ENCODE measurements around the gene FNDC3B.

Gene FNDC3B

GRCh38 chr3:172293093-172293492, 253.7 kb downstream of the FNDC3B start:
- Histone ChIP-seq H4K20me1 (ENCODE audit: insufficient read depth, low read length) (no peaks in the 10 kb centered on the region), H3K4me2 (ENCODE audit: low read length) (no peak overlapping the region), H3K9ac (ENCODE audit: low read length) (no peak overlapping the region), H3K4me1 (ENCODE audit: insufficient read depth, low read length, severe bottlenecking) (peaks cover 7% of the 10 kb centered on the region), H3K36me3 (ENCODE audit: insufficient read depth, low read length) (no peaks in the 10 kb centered on the region), H3K9me2 (ENCODE audit: low read depth, low read length) (no peaks in the 10 kb centered on the region), H3K27me3 (ENCODE audit: insufficient read depth, low read length) (no peaks in the 10 kb centered on the region), H2AFZ (ENCODE audit: low read length) (no peak overlapping the region), H3K4me3 (ENCODE audit: low read depth, low read length, poor library complexity, severe bottlenecking) (no peak overlapping the region), H3K27ac (ENCODE audit: low read depth, low read length, poor library complexity, severe bottlenecking) (no peak overlapping the region), H3K79me2 (ENCODE audit: insufficient read depth, low read length) (no peaks in the 10 kb centered on the region), H3K9me3 (ENCODE audit: low read length) (no peaks in the 10 kb centered on the region), H3F3A (ENCODE audit: insufficient read depth, low read length) (no peaks in the 10 kb centered on the region)
- TF ChIP-seq EZH2 (IDR thresholded peaks at IDR 0.05; ENCODE audit: borderline replicate concordance, low read length), result no peak
- TF ChIP-seq CTCF (IDR thresholded peaks at IDR 0.05; ENCODE audit: low read length), result no peak

- no peaks in the 10 kb centered on the region for H3F3A ChIP-seq (ENCODE audit: insufficient read depth, low read length)
- no peak overlapping the region for H3K27ac ChIP-seq (ENCODE audit: low read depth, low read length, poor library complexity, severe bottlenecking)
- H3K4me1 ChIP-seq (ENCODE audit: insufficient read depth, low read length, severe bottlenecking), result peaks cover 5% of the 10 kb centered on the region
- H3K4me2 ChIP-seq (ENCODE audit: low read length), result no peak overlapping the region
- H3K4me3 ChIP-seq (ENCODE audit: low read depth, low read length, poor library complexity, severe bottlenecking), result no peak overlapping the region
- H3K79me2 ChIP-seq (ENCODE audit: insufficient read depth, low read length), result no peaks in the 10 kb centered on the region
- no peaks in the 10 kb centered on the region for H4K20me1 ChIP-seq (ENCODE audit: insufficient read depth, low read length)
- TF ChIP-seq CTCF (IDR thresholded peaks at IDR 0.05; ENCODE audit: low read length) (no peak), EZH2 (IDR thresholded peaks at IDR 0.05; ENCODE audit: borderline replicate concordance, low read length) (no peak)
- no peaks in the 10 kb centered on the region for H3K27me3 ChIP-seq (ENCODE audit: insufficient read depth, low read length)
- H3K36me3 ChIP-seq (ENCODE audit: insufficient read depth, low read length), result no peaks in the 10 kb centered on the region
- no peaks in the 10 kb centered on the region for H3K9me3 ChIP-seq (ENCODE audit: low read length)
- no peak overlapping the region for H3K9ac ChIP-seq (ENCODE audit: low read length)
- no peaks in the 10 kb centered on the region for H3K9me2 ChIP-seq (ENCODE audit: low read depth, low read length)
- H2AFZ ChIP-seq (ENCODE audit: low read length), result no peak overlapping the region
Measured at GRCh38 chr3:172294223-172294806, 254.9 kb downstream of the FNDC3B start.

- no peaks in the 10 kb centered on the region for H3F3A ChIP-seq (ENCODE audit: insufficient read depth, low read length)
Measured at GRCh38 chr3:172296248-172296974, 257.0 kb downstream of the FNDC3B start.

More at GRCh38 chr3:172296248-172296974, 257.0 kb downstream of the FNDC3B start:
- Histone ChIP-seq H2AFZ (ENCODE audit: low read length) (no peak overlapping the region), H3K4me2 (ENCODE audit: low read length) (no peak overlapping the region), H3K4me3 (ENCODE audit: low read depth, low read length, poor library complexity, severe bottlenecking) (no peak overlapping the region), H3K27me3 (ENCODE audit: insufficient read depth, low read length) (no peaks in the 10 kb centered on the region), H3K9me3 (ENCODE audit: low read length) (no peaks in the 10 kb centered on the region), H3K9ac (ENCODE audit: low read length) (no peak overlapping the region), H4K20me1 (ENCODE audit: insufficient read depth, low read length) (no peaks in the 10 kb centered on the region), H3K36me3 (ENCODE audit: insufficient read depth, low read length) (no peaks in the 10 kb centered on the region), H3K27ac (ENCODE audit: low read depth, low read length, poor library complexity, severe bottlenecking) (no peak overlapping the region), H3K9me2 (ENCODE audit: low read depth, low read length) (no peaks in the 10 kb centered on the region), H3K79me2 (ENCODE audit: insufficient read depth, low read length) (no peaks in the 10 kb centered on the region), H3K4me1 (ENCODE audit: insufficient read depth, low read length, severe bottlenecking) (no peaks in the 10 kb centered on the region)
- TF ChIP-seq EZH2 (IDR thresholded peaks at IDR 0.05; ENCODE audit: borderline replicate concordance, low read length), result no peak
- no peak for TF ChIP-seq CTCF (IDR thresholded peaks at IDR 0.05; ENCODE audit: low read length)

Data from OCI-LY1 (cell line).